IMR-90 (cell line): ENCODE results near the gene SLC15A3. TPM values are rescaled to one million over a fixed set of nuclear protein-coding genes. Genes with fewer than 3 reads are reported as not detected.

Experiments used
- ATAC-seq: fragments of 200-7000 bp; cut with Tn5 transposase; 2 replicates; pipeline ENCODE4 v1.9.1; 2020; ENCODE audit warnings: low read depth, mild to moderate bottlenecking, moderate library complexity
- BruUV-seq: library from RNA; stranded (reverse); fragments of 400-500 nt; replicated peaks from 2 replicates; lab custom pipeline; 2021; lab: Mats Ljungman, UMichigan
- CTCF ChIA-PET: fragments of 300-600 bp; formaldehyde crosslinking; extraction: SDS; loops from one replicate; lab custom pipeline; 2021; ENCODE audit warnings: antibody characterized with exemption; lab: Yijun Ruan, JAX
- POLR2A ChIA-PET: fragments of 300-600 bp; sonication (Branson Sonifier 250); formaldehyde crosslinking; loops from one replicate; lab custom pipeline; 2022; ENCODE audit warnings: antibody characterized with exemption; ENCODE audit not compliant: unreplicated experiment; lab: Charles Lee
- DNase-seq: peaks from one replicate; pipeline ENCODE4 v3.0.0; 2013
- H2AFZ ChIP-seq: replicated peaks from 2 replicates; pipeline ENCODE3; 2013; ENCODE audit warnings: low read length, mild to moderate bottlenecking; ENCODE audit not compliant: poor library complexity
- H2AK5ac ChIP-seq: 2 replicates; pipeline ENCODE4 v1.6.1; 2013; ENCODE audit warnings: low read depth, low read length, inconsistent platforms
- H2AK9ac ChIP-seq: replicated peaks from 2 replicates; pipeline ENCODE3; 2013; ENCODE audit warnings: mild to moderate bottlenecking, low read depth, low read length, moderate library complexity; ENCODE audit not compliant: poor library complexity
- H2BK120ac ChIP-seq: 2 replicates; pipeline ENCODE4 v1.6.1; 2013; ENCODE audit warnings: low read depth, low read length, inconsistent platforms
- H2BK15ac ChIP-seq: 3 replicates; pipeline ENCODE4 v1.6.1; 2013; ENCODE audit warnings: low read depth, low read length, inconsistent platforms
- H2BK20ac ChIP-seq: 2 replicates; pipeline ENCODE4 v1.6.1; 2013; ENCODE audit warnings: low read depth, mild to moderate bottlenecking, inconsistent platforms, low read length, moderate library complexity
- H2BK5ac ChIP-seq: 2 replicates; pipeline ENCODE4 v1.6.1; 2013; ENCODE audit warnings: mild to moderate bottlenecking, low read depth, low read length, inconsistent platforms; ENCODE audit not compliant: poor library complexity, severe bottlenecking
- H3K14ac ChIP-seq: replicated peaks from 2 replicates; pipeline ENCODE4 v1.6.1; 2013; ENCODE audit warnings: low read depth, low read length, inconsistent platforms
- H3K18ac ChIP-seq: 2 replicates; pipeline ENCODE4 v1.6.1; 2013; ENCODE audit warnings: low read depth, low read length, control low read depth
- H3K23ac ChIP-seq: 2 replicates; pipeline ENCODE4 v1.6.1; 2013; ENCODE audit warnings: low read depth, low read length, inconsistent platforms
- H3K27ac ChIP-seq: 2 replicates; pipeline ENCODE4 v1.5.1; 2013; ENCODE audit warnings: mild to moderate bottlenecking, control low read depth, low read length; ENCODE audit not compliant: insufficient read depth
- H3K27me3 ChIP-seq: 2 replicates; pipeline ENCODE4 v1.6.1; 2013; ENCODE audit warnings: low read length; ENCODE audit not compliant: control insufficient read depth, insufficient read depth
- H3K36me3 ChIP-seq: 2 replicates; pipeline ENCODE4 v1.6.1; 2013; ENCODE audit warnings: low read length, mixed read lengths; ENCODE audit not compliant: control insufficient read depth, insufficient read depth
- H3K4ac ChIP-seq: 2 replicates; pipeline ENCODE4 v1.6.1; 2013; ENCODE audit warnings: low read depth, low read length, inconsistent platforms
- H3K4me1 ChIP-seq: 2 replicates; pipeline ENCODE4 v1.6.1; 2013; ENCODE audit warnings: low read length, mixed read lengths; ENCODE audit not compliant: control insufficient read depth, insufficient read depth
- H3K4me2 ChIP-seq: 2 replicates; pipeline ENCODE4 v1.6.1; 2013; ENCODE audit warnings: low read depth, mild to moderate bottlenecking, control low read depth, low read length, moderate library complexity
- H3K4me3 ChIP-seq: 2 replicates; pipeline ENCODE4 v1.5.1; 2013; ENCODE audit warnings: low read depth, mild to moderate bottlenecking, control low read depth, low read length, moderate library complexity; ENCODE audit not compliant: insufficient read depth
- H3K56ac ChIP-seq: 2 replicates; pipeline ENCODE4 v1.6.1; 2013; ENCODE audit warnings: low read length, inconsistent platforms; ENCODE audit not compliant: insufficient read depth; ENCODE audit errors: extremely low read depth
- H3K79me1 ChIP-seq, 2 experiments: 2 replicates each; pipeline ENCODE4 v1.6.1; 2013; ENCODE audit warnings: low read length in 2 of 2, inconsistent platforms in 1 of 2, low read depth in 1 of 2
- H3K9ac ChIP-seq: 2 replicates; pipeline ENCODE4 v1.6.1; 2013; ENCODE audit warnings: low read depth, low read length, control low read depth
- H3K9me1 ChIP-seq: 2 replicates; pipeline ENCODE4 v1.6.1; 2013; ENCODE audit warnings: low read length, inconsistent platforms; ENCODE audit not compliant: insufficient read depth
- H3K9me3 ChIP-seq: 2 replicates; pipeline ENCODE4 v1.6.1; 2013; ENCODE audit warnings: low read length; ENCODE audit not compliant: control insufficient read depth, insufficient read depth
- H4K20me1 ChIP-seq: 2 replicates; pipeline ENCODE4 v1.6.1; 2013; ENCODE audit warnings: low read length, inconsistent platforms; ENCODE audit not compliant: insufficient read depth
- H4K5ac ChIP-seq: 2 replicates; pipeline ENCODE4 v1.6.1; 2013; ENCODE audit warnings: mild to moderate bottlenecking, low read depth, low read length, control low read depth
- H4K8ac ChIP-seq, 2 experiments: 2 replicates each; pipeline ENCODE4 v1.6.1; 2013; ENCODE audit warnings: low read depth in 2 of 2, low read length in 2 of 2, control low read depth in 1 of 2, inconsistent platforms in 1 of 2
- H4K91ac ChIP-seq: 2 replicates; pipeline ENCODE4 v1.6.1; 2013; ENCODE audit warnings: low read depth, low read length, inconsistent platforms; ENCODE audit not compliant: insufficient read depth
- CEBPB ChIP-seq: IDR thresholded peaks from 2 replicates; pipeline ENCODE4 v1.6.1; 2012; ENCODE audit warnings: low read depth, low read length, improper control_type of control experiment
- CTCF ChIP-seq: conservative IDR thresholded peaks from 2 replicates; pipeline ENCODE4 v1.5.1; 2012; ENCODE audit warnings: mild to moderate bottlenecking, low read depth, low read length, improper control_type of control experiment
- ELK1 ChIP-seq: fragments of 150-350 bp; IDR thresholded peaks from 2 replicates; pipeline ENCODE4 v1.6.1; 2016; ENCODE audit warnings: low read depth, mild to moderate bottlenecking, low read length, moderate library complexity, borderline replicate concordance
- FOS ChIP-seq: fragments of 150-350 bp; IDR thresholded peaks from 2 replicates; pipeline ENCODE4 v1.6.1; 2016; ENCODE audit warnings: low read depth, low read length
- MAFK ChIP-seq: IDR thresholded peaks from 2 replicates; pipeline ENCODE4 v1.6.1; 2012; ENCODE audit warnings: low read depth, low read length, improper control_type of control experiment
- MAZ ChIP-seq: IDR thresholded peaks from 2 replicates; pipeline ENCODE4 v1.6.1; 2012; ENCODE audit warnings: low read depth, mild to moderate bottlenecking, low read length, improper control_type of control experiment, moderate library complexity, borderline replicate concordance
- MXI1 ChIP-seq: IDR thresholded peaks from 2 replicates; pipeline ENCODE4 v1.6.1; 2012; ENCODE audit warnings: low read depth, mild to moderate bottlenecking, low read length, moderate library complexity, borderline replicate concordance
- NFE2L2 ChIP-seq: fragments of 150-350 bp; IDR thresholded peaks from 2 replicates; pipeline ENCODE4 v1.6.1; 2016; ENCODE audit warnings: low read depth, mild to moderate bottlenecking, low read length
- RAD21 ChIP-seq: IDR thresholded peaks from 2 replicates; pipeline ENCODE4 v1.6.1; 2012; ENCODE audit warnings: low read length, improper control_type of control experiment
- USF2 ChIP-seq: fragments of 150-350 bp; IDR thresholded peaks from 2 replicates; pipeline ENCODE4 v1.6.1; 2017; ENCODE audit warnings: mild to moderate bottlenecking, antibody characterized with exemption, low read length, low read depth
- WGBS, 2 experiments: methylation state at CpG; one replicate each; pipeline versions ENCODE4 v1.1.5 to v1.1.7; 2013; ENCODE audit warnings: missing lambda C conversion rate in 2 of 2; ENCODE audit not compliant: insufficient read length in 1 of 2; ENCODE audit errors: extremely low coverage in 2 of 2; 5-methylcytosine and 5-hydroxymethylcytosine counted together
- dilution Hi-C: fragments of 300-500 bp; cut with HindIII; formaldehyde crosslinking; loops from one replicate; pipeline ENCODE4 v1.14.3; 2018; ENCODE audit warnings: low sequenced_read_pairs; ENCODE audit not compliant: unreplicated experiment
- in situ Hi-C: fragments of 300-500 bp; cut with MboI; formaldehyde crosslinking; loops from 3 replicates; pipeline ENCODE4 v1.14.3; 2019; ENCODE audit warnings: low sequenced_read_pairs, inconsistent platforms, mixed read lengths
- intact Hi-C: fragments of 100-400 bp; cut with micrococcal nuclease; formaldehyde crosslinking; loops from 2 replicates; pipeline ENCODE4 v1.10.0; 2022
- polyA plus RNA-seq, 3 experiments: library from polyadenylated mRNA; depleted of rRNA; stranded (reverse); fragments of >200 nt; gene quantifications; 2 replicates each; pipeline ENCODE4 v1.2.3, GENCODE V29; 2012; ENCODE audit warnings: low replicate concordance in 1 of 3
- total RNA-seq: library from RNA; depleted of rRNA; stranded (reverse); fragments of >200 nt; gene quantifications from 2 replicates; pipeline ENCODE4 v1.2.3, GENCODE V29; 2012

The SLC15A3 gene
- total and polyA plus RNA-seq, 2 of the 4 experiments (the other 2 are of a cell fraction): 3.2 to 4.4 TPM

- Histone ChIP-seq H2BK20ac (no peak overlapping the region), H3K36me3 (no peaks in the 10 kb centered on the region), H3K23ac (no peak overlapping the region), H3K9ac (no peak overlapping the region), H3K4me1 (no peaks in the 10 kb centered on the region), H3K56ac (no peak overlapping the region), H4K20me1 (no peaks in the 10 kb centered on the region), H2AK9ac (no peak overlapping the region), H2AK5ac (no peak overlapping the region), H3K9me1 (no peaks in the 10 kb centered on the region), H2BK5ac (no peak overlapping the region), H3K27me3 (peaks cover 44% of the 10 kb centered on the region), H4K5ac (no peak overlapping the region), H2BK15ac (no peak overlapping the region), H3K4me3 (no peak overlapping the region), H3K18ac (no peak overlapping the region), H3K27ac (no peak overlapping the region), H2AFZ (no peak overlapping the region), H4K91ac (no peak overlapping the region), H4K8ac (no peak overlapping the region), H3K79me1 (no peaks in the 10 kb centered on the region), H3K4ac (no peak overlapping the region), H3K14ac (no peak overlapping the region), H3K9me3 (no peaks in the 10 kb centered on the region), H2BK120ac (no peak overlapping the region), H3K4me2 (no peak overlapping the region)
- ATAC-seq (no peak), DNase-seq (no peak)
- no TSS peak for BruUV-seq
- 70% methylated on average over 2 of the region's 13 CpGs; no CpG with 5 or more reads in 1 of the 2 experiments for WGBS, 2 experiments
- in situ Hi-C loops: no loop called here
- dilution Hi-C loops: no loop called here
- intact Hi-C loops: no loop called here
- CTCF ChIA-PET: no interaction called here
- TF ChIP-seq FOS: no peak
- no peak for TF ChIP-seq CEBPB
- no peak for TF ChIP-seq NFE2L2
- TF ChIP-seq MAFK: no peak
- TF ChIP-seq MXI1: no peak
- TF ChIP-seq USF2: no peak
- no peak for TF ChIP-seq ELK1
- TF ChIP-seq MAZ: no peak
- no peak for TF ChIP-seq RAD21
- no peak for TF ChIP-seq CTCF
- POLR2A ChIA-PET: no interaction called here
Measured at GRCh38 chr11:60996381-60997138, 44.6 kb upstream of the SLC15A3 start.
